T-helper 1 cell treated with Interleukin-12 subunit alpha and Interleukin-12 subunit beta and Interleukin-4 antibody, amounts not matched to agents 30 ng/mL and 1 ng/mL, for 36 hours (primary cell): ENCODE data around the gene WNT8A. TPM values are rescaled to one million over a fixed set of nuclear protein-coding genes. Genes with fewer than 3 reads are reported as not detected.

ENCODE experiments used
- intact Hi-C: fragments of 100-400 bp; cut with micrococcal nuclease; formaldehyde crosslinking; loops from one replicate; pipeline ENCODE4 v1.15.1; 2024
- total RNA-seq: library from RNA; stranded (reverse); gene quantifications from 2 replicates; pipeline ENCODE4 v1.2.3, GENCODE V29; 2022

Gene WNT8A
- total RNA-seq, 1 donor from 2014 or later = not detected

- intact Hi-C loops = no loop called here
Measured at GRCh38 chr5:138078006-138078643, 5.7 kb upstream of the WNT8A start.

GRCh38 chr5:138082033-138082432 is 1.8 kb upstream of the WNT8A start:
- intact Hi-C loops = no loop called here

- intact Hi-C loops = no loop called here
Measured at GRCh38 chr5:138091685-138092084, 7.9 kb downstream of the WNT8A start.

GRCh38 chr5:138092301-138092700 is 8.5 kb downstream of the WNT8A start:
- intact Hi-C loops = no loop called here

- intact Hi-C loops = no loop called here
Measured at GRCh38 chr5:138093036-138093435, 9.2 kb downstream of the WNT8A start.

GRCh38 chr5:138095100-138095907 is 11.5 kb downstream of the WNT8A start:
- intact Hi-C loops = loop anchor here (5.0 kb wide), 1 partner anchor 37 kb away; no protein-coding TSS in a partner anchor

- intact Hi-C loops = loop anchor here (2.0 to 5.0 kb wide), 2 partner anchors 16 to 36 kb away; no protein-coding TSS in a partner anchor
Measured at GRCh38 chr5:138096363-138096762, 12.5 kb downstream of the WNT8A start.

- intact Hi-C loops = loop anchor here (2.0 to 5.0 kb wide), 2 partner anchors 16 to 35 kb away; no protein-coding TSS in a partner anchor
Measured at GRCh38 chr5:138096997-138097828, 13.4 kb downstream of the WNT8A start.

- intact Hi-C loops = no loop called here
Measured at GRCh38 chr5:138102454-138103318, 18.9 kb downstream of the WNT8A start.

GRCh38 chr5:138103319-138103637 is 19.4 kb downstream of the WNT8A start:
- intact Hi-C loops = no loop called here

- intact Hi-C loops = no loop called here
Measured at GRCh38 chr5:138105709-138106108, 21.9 kb downstream of the WNT8A start.

GRCh38 chr5:138107213-138107612 is 23.4 kb downstream of the WNT8A start:
- intact Hi-C loops = no loop called here

GRCh38 chr5:138109463-138110265 is 25.8 kb downstream of the WNT8A start:
- intact Hi-C loops = no loop called here

GRCh38 chr5:138110266-138110963 is 26.6 kb downstream of the WNT8A start:
- intact Hi-C loops = no loop called here

GRCh38 chr5:138111181-138111580 is 27.3 kb downstream of the WNT8A start:
- intact Hi-C loops = no loop called here

GRCh38 chr5:138111937-138112336 is 28.1 kb downstream of the WNT8A start:
- intact Hi-C loops = no loop called here

- intact Hi-C loops = no loop called here
Measured at GRCh38 chr5:138115254-138115653, 31.4 kb downstream of the WNT8A start.

- intact Hi-C loops = no loop called here
Measured at GRCh38 chr5:138128334-138128733, 44.5 kb downstream of the WNT8A start.

- intact Hi-C loops = no loop called here
Measured at GRCh38 chr5:138129347-138129746, 45.5 kb downstream of the WNT8A start.
